ENCODE data around the gene HRK. TPM values are rescaled to one million over a fixed set of nuclear protein-coding genes. Genes with fewer than 3 reads are reported as not detected.

The HRK gene
- total RNA-seq, 1 donor from 2014 or later: 3.5 TPM

GRCh38 chr12:116880213-116880816 lies 926 bp downstream of the HRK start:
- H3K4me3 ChIP-seq (ENCODE audit: low read depth, low read length): peak overlapping the region; percentile 12
- TF ChIP-seq, protein P1, sequence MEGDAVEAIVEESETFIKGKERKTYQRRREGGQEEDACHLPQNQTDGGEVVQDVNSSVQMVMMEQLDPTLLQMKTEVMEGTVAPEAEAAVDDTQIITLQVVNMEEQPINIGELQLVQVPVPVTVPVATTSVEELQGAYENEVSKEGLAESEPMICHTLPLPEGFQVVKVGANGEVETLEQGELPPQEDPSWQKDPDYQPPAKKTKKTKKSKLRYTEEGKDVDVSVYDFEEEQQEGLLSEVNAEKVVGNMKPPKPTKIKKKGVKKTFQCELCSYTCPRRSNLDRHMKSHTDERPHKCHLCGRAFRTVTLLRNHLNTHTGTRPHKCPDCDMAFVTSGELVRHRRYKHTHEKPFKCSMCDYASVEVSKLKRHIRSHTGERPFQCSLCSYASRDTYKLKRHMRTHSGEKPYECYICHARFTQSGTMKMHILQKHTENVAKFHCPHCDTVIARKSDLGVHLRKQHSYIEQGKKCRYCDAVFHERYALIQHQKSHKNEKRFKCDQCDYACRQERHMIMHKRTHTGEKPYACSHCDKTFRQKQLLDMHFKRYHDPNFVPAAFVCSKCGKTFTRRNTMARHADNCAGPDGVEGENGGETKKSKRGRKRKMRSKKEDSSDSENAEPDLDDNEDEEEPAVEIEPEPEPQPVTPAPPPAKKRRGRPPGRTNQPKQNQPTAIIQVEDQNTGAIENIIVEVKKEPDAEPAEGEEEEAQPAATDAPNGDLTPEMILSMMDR (IDR thresholded peaks at IDR 0.05; ENCODE audit: insufficient read depth, low read length, poor library complexity, severe bottlenecking): no peak
- DNase-seq (ENCODE audit: low read depth): no peak
- peaks cover 71% of the 10 kb centered on the region for H3K27me3 ChIP-seq (ENCODE audit: control insufficient read depth, insufficient read depth, low read length)
- H3K36me3 ChIP-seq (ENCODE audit: control insufficient read depth, insufficient read depth, low read length): no peaks in the 10 kb centered on the region

GRCh38 chr12:116879509-116880212 lies 1.6 kb downstream of the HRK start:
- TF ChIP-seq, protein P1 (IDR thresholded peaks at IDR 0.05; ENCODE audit: insufficient read depth, low read length, poor library complexity, severe bottlenecking): no peak
- Histone ChIP-seq H3K36me3 (ENCODE audit: control insufficient read depth, insufficient read depth, low read length) (no peaks in the 10 kb centered on the region), H3K4me3 (ENCODE audit: low read depth, low read length) (no peak overlapping the region), H3K27me3 (ENCODE audit: control insufficient read depth, insufficient read depth, low read length) (peaks cover 71% of the 10 kb centered on the region)
- no peak for DNase-seq (ENCODE audit: low read depth)

GRCh38 chr12:116878567-116879508 lies 2.4 kb downstream of the HRK start:
- DNase-seq (ENCODE audit: low read depth): no peak
- H3K4me3 ChIP-seq (ENCODE audit: low read depth, low read length): peak overlapping the region; percentile 27
- no peaks in the 10 kb centered on the region for H3K36me3 ChIP-seq (ENCODE audit: control insufficient read depth, insufficient read depth, low read length)
- peaks cover 71% of the 10 kb centered on the region for H3K27me3 ChIP-seq (ENCODE audit: control insufficient read depth, insufficient read depth, low read length)
- TF ChIP-seq, protein P1 (IDR thresholded peaks at IDR 0.05; ENCODE audit: insufficient read depth, low read length, poor library complexity, severe bottlenecking): no peak

GRCh38 chr12:116876151-116876869 lies 4.9 kb downstream of the HRK start:
- no peak for DNase-seq (ENCODE audit: low read depth)
- Histone ChIP-seq H3K4me3 (ENCODE audit: low read depth, low read length) (no peak overlapping the region), H3K36me3 (ENCODE audit: control insufficient read depth, insufficient read depth, low read length) (no peaks in the 10 kb centered on the region), H3K27me3 (ENCODE audit: control insufficient read depth, insufficient read depth, low read length) (peaks cover 46% of the 10 kb centered on the region)
- TF ChIP-seq, protein P1 (IDR thresholded peaks at IDR 0.05; ENCODE audit: insufficient read depth, low read length, poor library complexity, severe bottlenecking): no peak

- TF ChIP-seq, protein P1 (IDR thresholded peaks at IDR 0.05; ENCODE audit: insufficient read depth, low read length, poor library complexity, severe bottlenecking): no peak
- DNase-seq (ENCODE audit: low read depth): no peak
- Histone ChIP-seq H3K27me3 (ENCODE audit: control insufficient read depth, insufficient read depth, low read length) (peaks cover 32% of the 10 kb centered on the region), H3K4me3 (ENCODE audit: low read depth, low read length) (no peak overlapping the region), H3K36me3 (ENCODE audit: control insufficient read depth, insufficient read depth, low read length) (no peaks in the 10 kb centered on the region)
These were observed 6.8 kb downstream of the HRK start for GRCh38 chr12:116874324-116874995.
